IMR-90 (cell line): Measurements from ENCODE around the gene MROH2A. TPM values are rescaled to one million over a fixed set of nuclear protein-coding genes. Genes with fewer than 3 reads are reported as not detected.

ENCODE experiments used
- ATAC-seq: fragments of 200-7000 bp; cut with Tn5 transposase; 2 replicates; pipeline ENCODE4 v1.9.1; 2020; ENCODE audit warnings: low read depth, mild to moderate bottlenecking, moderate library complexity
- BruUV-seq: library from RNA; stranded (reverse); fragments of 400-500 nt; replicated peaks from 2 replicates; lab custom pipeline; 2021; lab: Mats Ljungman, UMichigan
- CTCF ChIA-PET: fragments of 300-600 bp; formaldehyde crosslinking; extraction: SDS; loops from one replicate; lab custom pipeline; 2021; ENCODE audit warnings: antibody characterized with exemption; lab: Yijun Ruan, JAX
- POLR2A ChIA-PET: fragments of 300-600 bp; sonication (Branson Sonifier 250); formaldehyde crosslinking; loops from one replicate; lab custom pipeline; 2022; ENCODE audit warnings: antibody characterized with exemption; ENCODE audit not compliant: unreplicated experiment; lab: Charles Lee
- DNase-seq: peaks from one replicate; pipeline ENCODE4 v3.0.0; 2013
- H2AFZ ChIP-seq: replicated peaks from 2 replicates; pipeline ENCODE3; 2013; ENCODE audit warnings: low read length, mild to moderate bottlenecking; ENCODE audit not compliant: poor library complexity
- H2AK5ac ChIP-seq: 2 replicates; pipeline ENCODE4 v1.6.1; 2013; ENCODE audit warnings: low read depth, low read length, inconsistent platforms
- H2AK9ac ChIP-seq: replicated peaks from 2 replicates; pipeline ENCODE3; 2013; ENCODE audit warnings: mild to moderate bottlenecking, low read depth, low read length, moderate library complexity; ENCODE audit not compliant: poor library complexity
- H2BK120ac ChIP-seq: 2 replicates; pipeline ENCODE4 v1.6.1; 2013; ENCODE audit warnings: low read depth, low read length, inconsistent platforms
- H2BK15ac ChIP-seq: 3 replicates; pipeline ENCODE4 v1.6.1; 2013; ENCODE audit warnings: low read depth, low read length, inconsistent platforms
- H2BK20ac ChIP-seq: 2 replicates; pipeline ENCODE4 v1.6.1; 2013; ENCODE audit warnings: low read depth, mild to moderate bottlenecking, inconsistent platforms, low read length, moderate library complexity
- H2BK5ac ChIP-seq: 2 replicates; pipeline ENCODE4 v1.6.1; 2013; ENCODE audit warnings: mild to moderate bottlenecking, low read depth, low read length, inconsistent platforms; ENCODE audit not compliant: poor library complexity, severe bottlenecking
- H3K14ac ChIP-seq: replicated peaks from 2 replicates; pipeline ENCODE4 v1.6.1; 2013; ENCODE audit warnings: low read depth, low read length, inconsistent platforms
- H3K18ac ChIP-seq: 2 replicates; pipeline ENCODE4 v1.6.1; 2013; ENCODE audit warnings: low read depth, low read length, control low read depth
- H3K23ac ChIP-seq: 2 replicates; pipeline ENCODE4 v1.6.1; 2013; ENCODE audit warnings: low read depth, low read length, inconsistent platforms
- H3K27ac ChIP-seq: 2 replicates; pipeline ENCODE4 v1.5.1; 2013; ENCODE audit warnings: mild to moderate bottlenecking, control low read depth, low read length; ENCODE audit not compliant: insufficient read depth
- H3K27me3 ChIP-seq: 2 replicates; pipeline ENCODE4 v1.6.1; 2013; ENCODE audit warnings: low read length; ENCODE audit not compliant: control insufficient read depth, insufficient read depth
- H3K36me3 ChIP-seq: 2 replicates; pipeline ENCODE4 v1.6.1; 2013; ENCODE audit warnings: low read length, mixed read lengths; ENCODE audit not compliant: control insufficient read depth, insufficient read depth
- H3K4ac ChIP-seq: 2 replicates; pipeline ENCODE4 v1.6.1; 2013; ENCODE audit warnings: low read depth, low read length, inconsistent platforms
- H3K4me1 ChIP-seq: 2 replicates; pipeline ENCODE4 v1.6.1; 2013; ENCODE audit warnings: low read length, mixed read lengths; ENCODE audit not compliant: control insufficient read depth, insufficient read depth
- H3K4me2 ChIP-seq: 2 replicates; pipeline ENCODE4 v1.6.1; 2013; ENCODE audit warnings: low read depth, mild to moderate bottlenecking, control low read depth, low read length, moderate library complexity
- H3K4me3 ChIP-seq: 2 replicates; pipeline ENCODE4 v1.5.1; 2013; ENCODE audit warnings: low read depth, mild to moderate bottlenecking, control low read depth, low read length, moderate library complexity; ENCODE audit not compliant: insufficient read depth
- H3K56ac ChIP-seq: 2 replicates; pipeline ENCODE4 v1.6.1; 2013; ENCODE audit warnings: low read length, inconsistent platforms; ENCODE audit not compliant: insufficient read depth; ENCODE audit errors: extremely low read depth
- H3K79me1 ChIP-seq, 2 experiments: 2 replicates each; pipeline ENCODE4 v1.6.1; 2013; ENCODE audit warnings: low read length in 2 of 2, inconsistent platforms in 1 of 2, low read depth in 1 of 2
- H3K9ac ChIP-seq: 2 replicates; pipeline ENCODE4 v1.6.1; 2013; ENCODE audit warnings: low read depth, low read length, control low read depth
- H3K9me1 ChIP-seq: 2 replicates; pipeline ENCODE4 v1.6.1; 2013; ENCODE audit warnings: low read length, inconsistent platforms; ENCODE audit not compliant: insufficient read depth
- H3K9me3 ChIP-seq: 2 replicates; pipeline ENCODE4 v1.6.1; 2013; ENCODE audit warnings: low read length; ENCODE audit not compliant: control insufficient read depth, insufficient read depth
- H4K20me1 ChIP-seq: 2 replicates; pipeline ENCODE4 v1.6.1; 2013; ENCODE audit warnings: low read length, inconsistent platforms; ENCODE audit not compliant: insufficient read depth
- H4K5ac ChIP-seq: 2 replicates; pipeline ENCODE4 v1.6.1; 2013; ENCODE audit warnings: mild to moderate bottlenecking, low read depth, low read length, control low read depth
- H4K8ac ChIP-seq, 2 experiments: 2 replicates each; pipeline ENCODE4 v1.6.1; 2013; ENCODE audit warnings: low read depth in 2 of 2, low read length in 2 of 2, control low read depth in 1 of 2, inconsistent platforms in 1 of 2
- H4K91ac ChIP-seq: 2 replicates; pipeline ENCODE4 v1.6.1; 2013; ENCODE audit warnings: low read depth, low read length, inconsistent platforms; ENCODE audit not compliant: insufficient read depth
- BHLHE40 ChIP-seq: fragments of 150-350 bp; IDR thresholded peaks from 2 replicates; pipeline ENCODE4 v1.6.1; 2016; ENCODE audit warnings: mild to moderate bottlenecking, low read depth, low read length
- CEBPB ChIP-seq: IDR thresholded peaks from 2 replicates; pipeline ENCODE4 v1.6.1; 2012; ENCODE audit warnings: low read depth, low read length, improper control_type of control experiment
- CHD1 ChIP-seq: IDR thresholded peaks from 2 replicates; pipeline ENCODE4 v1.6.1; 2012; ENCODE audit warnings: low read depth, low read length, improper control_type of control experiment
- CTCF ChIP-seq: conservative IDR thresholded peaks from 2 replicates; pipeline ENCODE4 v1.5.1; 2012; ENCODE audit warnings: mild to moderate bottlenecking, low read depth, low read length, improper control_type of control experiment
- ELK1 ChIP-seq: fragments of 150-350 bp; IDR thresholded peaks from 2 replicates; pipeline ENCODE4 v1.6.1; 2016; ENCODE audit warnings: low read depth, mild to moderate bottlenecking, low read length, moderate library complexity, borderline replicate concordance
- FOS ChIP-seq: fragments of 150-350 bp; IDR thresholded peaks from 2 replicates; pipeline ENCODE4 v1.6.1; 2016; ENCODE audit warnings: low read depth, low read length
- MAFK ChIP-seq: IDR thresholded peaks from 2 replicates; pipeline ENCODE4 v1.6.1; 2012; ENCODE audit warnings: low read depth, low read length, improper control_type of control experiment
- MAZ ChIP-seq: IDR thresholded peaks from 2 replicates; pipeline ENCODE4 v1.6.1; 2012; ENCODE audit warnings: low read depth, mild to moderate bottlenecking, low read length, improper control_type of control experiment, moderate library complexity, borderline replicate concordance
- MXI1 ChIP-seq: IDR thresholded peaks from 2 replicates; pipeline ENCODE4 v1.6.1; 2012; ENCODE audit warnings: low read depth, mild to moderate bottlenecking, low read length, moderate library complexity, borderline replicate concordance
- NFE2L2 ChIP-seq: fragments of 150-350 bp; IDR thresholded peaks from 2 replicates; pipeline ENCODE4 v1.6.1; 2016; ENCODE audit warnings: low read depth, mild to moderate bottlenecking, low read length
- RCOR1 ChIP-seq: IDR thresholded peaks from 2 replicates; pipeline ENCODE4 v1.6.1; 2012; ENCODE audit warnings: mild to moderate bottlenecking, low read length, improper control_type of control experiment; ENCODE audit not compliant: insufficient replicate concordance
- USF2 ChIP-seq: fragments of 150-350 bp; IDR thresholded peaks from 2 replicates; pipeline ENCODE4 v1.6.1; 2017; ENCODE audit warnings: mild to moderate bottlenecking, antibody characterized with exemption, low read length, low read depth
- dilution Hi-C: fragments of 300-500 bp; cut with HindIII; formaldehyde crosslinking; loops from one replicate; pipeline ENCODE4 v1.14.3; 2018; ENCODE audit warnings: low sequenced_read_pairs; ENCODE audit not compliant: unreplicated experiment
- in situ Hi-C: fragments of 300-500 bp; cut with MboI; formaldehyde crosslinking; loops from 3 replicates; pipeline ENCODE4 v1.14.3; 2019; ENCODE audit warnings: low sequenced_read_pairs, inconsistent platforms, mixed read lengths
- intact Hi-C: fragments of 100-400 bp; cut with micrococcal nuclease; formaldehyde crosslinking; loops from 2 replicates; pipeline ENCODE4 v1.10.0; 2022
- polyA plus RNA-seq, 3 experiments: library from polyadenylated mRNA; depleted of rRNA; stranded (reverse); fragments of >200 nt; gene quantifications; 2 replicates each; pipeline ENCODE4 v1.2.3, GENCODE V29; 2012; ENCODE audit warnings: low replicate concordance in 1 of 3
- total RNA-seq: library from RNA; depleted of rRNA; stranded (reverse); fragments of >200 nt; gene quantifications from 2 replicates; pipeline ENCODE4 v1.2.3, GENCODE V29; 2012

Gene MROH2A
- total and polyA plus RNA-seq, 2 of the 4 experiments (the other 2 are of a cell fraction): not detected

DNA sequence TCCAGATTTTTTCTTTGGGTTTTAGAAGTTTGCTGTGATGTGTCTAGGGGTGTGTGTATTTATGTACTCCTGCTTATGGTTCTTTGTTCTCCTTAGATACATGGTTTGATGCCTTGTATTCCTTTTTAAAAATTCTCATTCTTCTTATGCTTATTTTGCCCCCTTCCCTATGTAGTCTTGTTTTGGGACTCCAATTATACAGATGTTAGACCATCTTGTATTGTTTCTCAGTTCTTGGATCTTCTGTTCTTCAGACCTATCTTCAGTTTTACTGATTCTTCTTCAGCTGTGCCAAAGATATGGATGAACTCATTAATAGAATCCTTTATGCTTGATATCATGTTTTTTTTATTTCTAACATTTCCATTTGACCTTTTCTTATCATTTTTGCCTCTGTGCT lies 104.2 kb downstream of the MROH2A start:
- H3K9me1 ChIP-seq: no peaks in the 10 kb centered on the region
- H3K27ac ChIP-seq: no peak overlapping the region
- no peak overlapping the region for H3K23ac ChIP-seq
- no peaks in the 10 kb centered on the region for H3K79me1 ChIP-seq
- no peaks in the 10 kb centered on the region; the same call in 1 of the 2 replicates for H3K9me3 ChIP-seq
- no peak for DNase-seq
- H4K8ac ChIP-seq: no peak overlapping the region
- no peak for ATAC-seq
- intact Hi-C loops (no loop called here), in situ Hi-C loops (no loop called here), dilution Hi-C loops (no loop called here)
- H3K4me1 ChIP-seq: no peaks in the 10 kb centered on the region
- ChIA-PET POLR2A (no interaction called here), CTCF (interaction anchor here (0.7 kb wide), 1 partner anchor 22 kb away, joined by 3 read pairs; no protein-coding TSS in a partner anchor)
- H3K18ac ChIP-seq: no peak overlapping the region
- no peak overlapping the region for H2AK9ac ChIP-seq
- no peak overlapping the region for H2AFZ ChIP-seq
- peaks cover 1% of the 10 kb centered on the region; the same call in 1 of the 2 replicates for H3K27me3 ChIP-seq
- H3K4me2 ChIP-seq: no peak overlapping the region
- H3K4me3 ChIP-seq: no peak overlapping the region
- no peak overlapping the region for H2AK5ac ChIP-seq
- no peak overlapping the region for H2BK15ac ChIP-seq
- no peak overlapping the region for H2BK20ac ChIP-seq
- no peak overlapping the region for H4K91ac ChIP-seq
- H2BK120ac ChIP-seq: no peak overlapping the region
- no TSS peak for BruUV-seq
- H3K9ac ChIP-seq: no peak overlapping the region
- H3K56ac ChIP-seq: no peak overlapping the region
- no peak overlapping the region for H4K5ac ChIP-seq
- no peak overlapping the region for H3K14ac ChIP-seq
- no peak overlapping the region for H3K4ac ChIP-seq
- H2BK5ac ChIP-seq: no peak overlapping the region
- H4K20me1 ChIP-seq: no peaks in the 10 kb centered on the region
- TF ChIP-seq USF2 (no peak), CHD1 (no peak), ELK1 (no peak), MAFK (no peak), FOS (no peak), MXI1 (no peak), RCOR1 (no peak), NFE2L2 (no peak), BHLHE40 (no peak), CEBPB (no peak), MAZ (no peak), CTCF (no peak)
- H3K36me3 ChIP-seq: no peaks in the 10 kb centered on the region
